Measurements from ENCODE around the gene ADCY1.

ADCY1 gene

GRCh38 chr7:45652630-45653029, 78.5 kb downstream of the ADCY1 start:
- DNase-seq (ENCODE audit: low spot score), result peak; percentile 5

GRCh38 chr7:45653209-45653907, 79.2 kb downstream of the ADCY1 start:
- peak; percentile 2 for DNase-seq (ENCODE audit: low spot score)

GRCh38 chr7:45654341-45654740, 80.2 kb downstream of the ADCY1 start:
- peak; percentile 5 for DNase-seq (ENCODE audit: low spot score)

- no peak for DNase-seq (ENCODE audit: low spot score)
Measured at GRCh38 chr7:45655539-45655938, 81.4 kb downstream of the ADCY1 start.

GRCh38 chr7:45656431-45656830, 82.3 kb downstream of the ADCY1 start:
- peak; percentile 5 for DNase-seq (ENCODE audit: low spot score)

- DNase-seq (ENCODE audit: low spot score), result no peak
Measured at GRCh38 chr7:45657136-45657889, 83.1 kb downstream of the ADCY1 start.

- DNase-seq (ENCODE audit: low spot score), result no peak
Measured at GRCh38 chr7:45657890-45658715, 83.9 kb downstream of the ADCY1 start.

GRCh38 chr7:45658716-45659495, 84.7 kb downstream of the ADCY1 start:
- DNase-seq (ENCODE audit: low spot score), result no peak

- DNase-seq (ENCODE audit: low spot score), result no peak
Measured at GRCh38 chr7:45659496-45660139, 85.5 kb downstream of the ADCY1 start.

GRCh38 chr7:45660201-45660900, 86.2 kb downstream of the ADCY1 start:
- no peak for DNase-seq (ENCODE audit: low spot score)

- DNase-seq (ENCODE audit: low spot score), result no peak
Measured at GRCh38 chr7:45660901-45661211, 86.7 kb downstream of the ADCY1 start.

- no peak for DNase-seq (ENCODE audit: low spot score)
Measured at GRCh38 chr7:45661302-45661995, 87.3 kb downstream of the ADCY1 start.

GRCh38 chr7:45662018-45662417, 87.8 kb downstream of the ADCY1 start:
- DNase-seq (ENCODE audit: low spot score), result no peak

GRCh38 chr7:45662540-45663166, 88.5 kb downstream of the ADCY1 start:
- no peak for DNase-seq (ENCODE audit: low spot score)

GRCh38 chr7:45663167-45663921, 89.2 kb downstream of the ADCY1 start:
- DNase-seq (ENCODE audit: low spot score), result peak; percentile 69

GRCh38 chr7:45663965-45664633, 89.9 kb downstream of the ADCY1 start:
- DNase-seq (ENCODE audit: low spot score), result no peak

- DNase-seq (ENCODE audit: low spot score), result no peak
Measured at GRCh38 chr7:45665172-45665571, 91.0 kb downstream of the ADCY1 start.

- DNase-seq (ENCODE audit: low spot score), result no peak
Measured at GRCh38 chr7:45670227-45670626, 96.1 kb downstream of the ADCY1 start.

GRCh38 chr7:45670717-45671116, 96.5 kb downstream of the ADCY1 start:
- DNase-seq (ENCODE audit: low spot score), result no peak

Data from AG20443 (cell line).